ENCODE measurements around the gene COL28A1. TPM values are rescaled to one million over a fixed set of nuclear protein-coding genes. Genes with fewer than 3 reads are reported as not detected.
"Not testable (repeated sequence)": the region's sequence is repeated elsewhere in the genome, so short reads cannot be mapped to it uniquely, and the experiment has no call there.

COL28A1 gene
- total RNA-seq, 1 experiment from 2014 or later: not detected

- peak; percentile 68 for DNase-seq (ENCODE audit: low read depth)
Measured at GRCh38 chr7:7416031-7416858, 119.4 kb downstream of the COL28A1 start.

DNA sequence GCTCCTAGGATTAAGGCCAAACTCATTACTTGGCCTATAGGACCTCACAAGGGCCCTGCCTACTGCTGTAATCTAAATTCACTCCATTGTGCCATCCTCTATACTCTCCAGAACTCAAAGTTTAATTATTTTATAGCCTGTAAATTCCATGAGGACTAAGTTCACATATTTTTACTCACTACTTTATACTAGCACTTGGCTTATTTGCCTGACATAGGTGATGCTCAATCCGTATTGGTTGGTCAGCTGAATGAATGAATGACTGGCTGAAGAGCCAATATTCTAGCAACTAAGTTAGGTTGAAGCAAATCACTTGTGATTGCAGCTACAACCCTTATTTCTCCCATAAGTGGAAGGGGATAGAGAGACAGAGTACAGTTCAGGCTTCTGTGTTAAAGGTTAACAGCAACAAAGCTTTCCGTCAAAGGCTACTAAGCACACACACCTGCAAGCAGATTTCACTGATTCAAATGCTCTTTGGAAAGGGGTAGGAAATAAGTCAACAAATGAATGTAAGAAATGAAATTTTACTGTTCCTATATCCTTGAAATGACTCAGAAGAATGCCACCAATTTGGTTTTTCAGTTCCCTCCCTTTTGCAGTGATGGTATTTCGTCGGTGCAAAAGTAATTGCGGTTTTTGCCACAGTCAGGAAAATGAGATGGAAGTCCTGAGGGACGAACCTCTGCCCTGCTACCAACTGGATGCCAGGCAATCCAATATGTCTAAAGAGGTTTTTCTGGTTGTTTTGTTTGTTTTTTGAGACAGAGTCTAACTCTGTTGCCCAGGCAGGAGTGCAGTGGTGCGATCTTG is 120.7 kb downstream of the COL28A1 start:
- DNase-seq (ENCODE audit: low read depth): no peak

- DNase-seq (ENCODE audit: low read depth): no peak
Measured at GRCh38 chr7:7408001-7408770, 127.5 kb downstream of the COL28A1 start.

GRCh38 chr7:7405461-7405860 is 130.2 kb downstream of the COL28A1 start:
- DNase-seq (ENCODE audit: low read depth): no peak

- DNase-seq (ENCODE audit: low read depth): peak; percentile 9
Measured at GRCh38 chr7:7399707-7400106, 136.0 kb downstream of the COL28A1 start.

GRCh38 chr7:7395785-7396184 is 139.9 kb downstream of the COL28A1 start:
- no peak for DNase-seq (ENCODE audit: low read depth)

GRCh38 chr7:7388164-7388563 is 147.5 kb downstream of the COL28A1 start:
- not testable (repeated sequence) for DNase-seq (ENCODE audit: low read depth)

GRCh38 chr7:7385421-7385820 is 150.3 kb downstream of the COL28A1 start:
- no peak for DNase-seq (ENCODE audit: low read depth)

- no peak for DNase-seq (ENCODE audit: low read depth)
Measured at GRCh38 chr7:7384228-7384627, 151.4 kb downstream of the COL28A1 start.

GRCh38 chr7:7375538-7375937 is 160.1 kb downstream of the COL28A1 start:
- no peak for DNase-seq (ENCODE audit: low read depth)

DNA sequence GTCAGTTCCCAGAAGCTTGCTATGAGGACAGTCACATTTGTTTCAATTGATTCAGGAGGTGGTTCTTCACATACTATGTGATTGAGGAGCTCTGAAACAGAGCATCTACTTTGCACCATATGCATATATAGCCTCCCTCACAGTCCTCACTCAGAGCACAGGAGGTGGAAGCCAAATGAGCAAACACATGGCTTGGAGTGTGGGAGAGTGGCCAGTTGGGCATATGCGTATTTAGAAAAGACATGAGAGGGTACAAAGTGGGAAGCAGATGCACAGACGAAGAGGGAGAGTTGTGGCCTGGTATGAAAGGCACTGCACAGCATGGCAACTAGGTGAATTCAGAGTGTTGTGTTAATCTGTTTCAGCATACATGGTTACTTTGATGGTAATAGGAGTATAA is 165.6 kb downstream of the COL28A1 start:
- DNase-seq (ENCODE audit: low read depth): no peak

- no peak for DNase-seq (ENCODE audit: low read depth)
Measured at GRCh38 chr7:7369134-7369533, 166.5 kb downstream of the COL28A1 start.

DNA sequence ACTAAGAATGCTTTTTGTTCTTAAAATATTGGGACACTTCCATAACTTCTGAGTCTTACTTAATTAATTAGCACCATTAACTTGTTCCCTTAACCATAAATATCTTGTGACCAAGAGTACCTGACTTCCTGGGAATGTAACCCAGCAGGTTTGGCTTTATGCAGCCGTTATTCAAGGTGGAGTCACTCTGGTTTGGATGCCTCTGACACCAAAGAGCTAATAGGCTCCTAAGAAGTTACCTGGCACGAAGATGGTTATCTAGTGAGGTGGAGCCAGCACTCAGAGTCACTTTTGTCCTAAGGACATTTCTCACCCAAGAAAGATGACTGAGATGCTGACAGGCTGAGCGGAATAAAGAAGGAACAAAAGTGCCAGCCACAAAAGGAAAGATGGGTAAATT is 181.0 kb downstream of the COL28A1 start:
- DNase-seq (ENCODE audit: low read depth): no peak

- no peak for DNase-seq (ENCODE audit: low read depth)
Measured at GRCh38 chr7:7352845-7353244, 182.8 kb downstream of the COL28A1 start.

- no peak for DNase-seq (ENCODE audit: low read depth)
Measured at GRCh38 chr7:7351832-7352231, 183.8 kb downstream of the COL28A1 start.

DNA sequence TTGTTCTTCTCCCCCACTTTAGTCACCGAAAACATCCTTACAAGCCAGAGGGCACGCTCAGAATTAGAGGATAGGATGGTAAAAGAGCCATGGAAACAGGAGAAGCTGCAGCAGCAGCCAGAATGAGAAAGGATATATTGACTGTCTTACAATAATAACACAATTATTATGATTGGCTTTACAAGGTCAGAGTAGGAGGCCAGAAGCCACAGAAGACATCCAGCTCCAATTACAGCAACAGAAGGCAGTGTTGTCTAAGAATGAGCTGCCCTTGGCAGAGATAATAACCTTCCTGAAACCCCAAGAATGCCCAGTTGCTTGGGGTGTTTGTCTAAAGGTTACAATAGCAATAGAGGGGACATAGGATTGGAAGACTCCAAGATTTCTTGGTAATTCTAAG is 184.5 kb downstream of the COL28A1 start:
- no peak for DNase-seq (ENCODE audit: low read depth)

DNA sequence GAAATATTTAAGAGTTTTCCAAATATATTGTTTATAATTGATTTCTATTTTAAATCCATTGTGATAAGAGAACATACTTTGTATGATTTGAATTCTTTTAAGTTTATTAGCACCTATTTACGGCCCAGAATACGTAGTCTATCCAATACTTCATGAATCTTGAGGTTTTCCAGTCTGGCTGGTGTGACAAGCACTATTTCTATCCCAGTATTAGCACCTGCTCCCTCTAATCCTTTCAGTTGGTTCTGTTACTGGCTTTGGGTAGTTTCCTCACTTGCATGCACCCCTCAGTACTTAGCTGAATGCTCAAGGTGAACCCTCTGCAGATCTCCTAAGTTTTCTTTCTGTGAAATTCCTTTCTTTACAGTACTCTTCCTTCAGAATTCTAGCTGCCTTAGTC is 186.5 kb downstream of the COL28A1 start:
- no peak for DNase-seq (ENCODE audit: low read depth)

DNA sequence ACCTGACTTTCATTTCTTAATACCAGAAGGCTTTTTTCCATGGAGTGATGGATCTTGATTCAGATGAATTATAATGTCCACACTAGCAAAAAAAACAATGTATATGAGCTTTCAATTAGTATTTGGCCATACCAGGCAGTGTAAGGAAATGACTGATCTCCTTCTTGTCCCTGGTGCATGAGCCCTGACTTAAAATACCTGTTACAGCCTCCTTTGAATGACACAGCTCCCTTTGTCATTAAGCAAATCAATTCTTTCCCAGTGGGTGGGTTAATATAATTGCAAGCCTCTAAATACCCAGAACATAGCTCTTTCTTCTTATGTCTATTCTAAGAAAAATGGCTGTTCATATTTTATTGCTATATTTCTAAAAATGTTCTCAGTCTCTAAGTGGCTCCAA is 188.6 kb downstream of the COL28A1 start:
- no peak for DNase-seq (ENCODE audit: low read depth)

- no peak for DNase-seq (ENCODE audit: low read depth)
Measured at GRCh38 chr7:7344583-7344982, 191.1 kb downstream of the COL28A1 start.

GRCh38 chr7:7335909-7336308 is 199.8 kb downstream of the COL28A1 start:
- no peak for DNase-seq (ENCODE audit: low read depth)

DNA sequence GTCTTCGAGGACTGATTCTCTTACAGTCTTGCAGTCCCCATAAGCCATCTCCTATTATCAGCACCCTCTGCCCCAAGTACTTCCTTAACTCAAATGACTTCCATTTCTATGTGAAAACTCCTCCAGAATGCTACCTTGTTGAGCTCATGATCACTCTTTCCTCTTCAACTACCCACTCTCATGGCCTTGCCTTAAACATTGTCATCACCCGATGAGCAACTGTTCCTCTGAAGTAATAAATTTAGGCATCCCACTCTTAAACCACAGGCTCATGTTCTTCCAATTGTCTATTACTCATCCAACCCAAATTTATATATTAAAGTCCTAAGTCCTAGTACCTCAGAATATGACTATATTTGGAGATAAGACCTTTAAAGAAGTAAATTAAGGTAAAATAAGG is 200.5 kb downstream of the COL28A1 start:
- DNase-seq (ENCODE audit: low read depth): no peak

DNA sequence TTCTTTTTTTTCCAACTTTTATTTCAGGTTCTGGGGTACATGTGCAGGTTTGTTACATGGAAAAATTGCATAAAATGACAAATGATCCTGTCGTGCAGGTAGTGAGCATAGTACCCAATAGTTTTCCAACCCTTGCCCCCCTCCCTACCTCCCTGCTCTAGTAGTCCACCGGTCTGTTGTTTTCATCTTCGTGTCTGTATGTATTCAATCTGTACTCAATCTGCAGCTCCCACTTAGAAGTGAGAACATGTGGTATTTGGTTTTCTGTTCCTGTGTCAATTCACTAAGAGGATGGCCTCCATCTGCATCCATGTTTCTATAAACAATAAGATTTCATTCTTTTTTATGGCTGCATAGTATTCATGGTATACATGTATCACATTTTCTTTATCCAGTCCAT is 202.1 kb downstream of the COL28A1 start:
- no peak for DNase-seq (ENCODE audit: low read depth)

Measured in Daoy (cell line).